PC-9 (cell line): Measurements from ENCODE around the gene ITSN1. TPM values are rescaled to one million over a fixed set of nuclear protein-coding genes. Genes with fewer than 3 reads are reported as not detected.
"Not testable (repeated sequence)": the region's sequence is repeated elsewhere in the genome, so short reads cannot be mapped to it uniquely, and the experiment has no call there.

Source experiments
- BruUV-seq: library from RNA; stranded (reverse); fragments of 400-500 nt; replicated peaks from 2 replicates; lab custom pipeline; 2021; lab: Mats Ljungman, UMichigan
- CTCF ChIA-PET: fragments of 300-600 bp; sonication (Branson Sonifier 250); formaldehyde crosslinking; loops from one replicate; lab custom pipeline; 2022; ENCODE audit warnings: antibody characterized with exemption; lab: Charles Lee
- POLR2A ChIA-PET: fragments of 300-600 bp; sonication (Branson Sonifier 250); formaldehyde crosslinking; loops from one replicate; lab custom pipeline; 2022; ENCODE audit warnings: antibody characterized with exemption; ENCODE audit not compliant: unreplicated experiment; lab: Charles Lee
- DNase-seq, 2 experiments: peaks; one replicate each; pipeline versions ENCODE4 v3.0.0 to v3.0.0-alpha.2; 2015 to 2022; ENCODE audit warnings: mixed read lengths in 1 of 2
- H2AFZ ChIP-seq: fragments of 200-600 bp; sonication (generic); 2 replicates; pipeline ENCODE4 v1.8.1; 2017; ENCODE audit warnings: antibody characterized with exemption
- H3F3A ChIP-seq: fragments of 200-600 bp; sonication (generic); 2 replicates; pipeline ENCODE4 v1.8.1; 2017; ENCODE audit warnings: antibody characterized with exemption, mild to moderate bottlenecking, low read depth; ENCODE audit not compliant: insufficient read depth
- H3K27ac ChIP-seq: fragments of 200-600 bp; sonication (generic); 2 replicates; pipeline ENCODE4 v1.6.1; 2016; ENCODE audit warnings: mixed run types
- H3K27me3 ChIP-seq: fragments of 200-600 bp; sonication (generic); 2 replicates; pipeline ENCODE4 v1.6.1; 2016; ENCODE audit warnings: low read depth, mixed run types; ENCODE audit not compliant: insufficient read depth
- H3K36me3 ChIP-seq: fragments of 200-600 bp; sonication (generic); 2 replicates; pipeline ENCODE4 v1.6.1; 2016; ENCODE audit warnings: low read depth, mixed run types
- H3K4me1 ChIP-seq: fragments of 200-600 bp; sonication (generic); replicated peaks from 2 replicates; pipeline ENCODE4 v1.6.1; 2016; ENCODE audit warnings: mixed run types; ENCODE audit not compliant: insufficient read depth
- H3K4me2 ChIP-seq: fragments of 200-600 bp; sonication (generic); 2 replicates; pipeline ENCODE4 v1.6.1; 2017; ENCODE audit warnings: mixed run types
- H3K4me3 ChIP-seq: fragments of 200-600 bp; sonication (generic); 2 replicates; pipeline ENCODE4 v1.6.1; 2016; ENCODE audit warnings: mixed run types
- H3K79me2 ChIP-seq: fragments of 200-600 bp; sonication (generic); 2 replicates; pipeline ENCODE4 v1.6.1; 2017; ENCODE audit warnings: low read depth, mixed run types
- H3K9me2 ChIP-seq: fragments of 200-600 bp; sonication (generic); 2 replicates; pipeline ENCODE4 v1.8.1; 2017; ENCODE audit warnings: mild to moderate bottlenecking; ENCODE audit not compliant: insufficient read depth
- H3K9me3 ChIP-seq: fragments of 200-600 bp; sonication (generic); 2 replicates; pipeline ENCODE4 v1.8.1; 2016; ENCODE audit warnings: low read depth; ENCODE audit not compliant: insufficient read depth
- H4K20me1 ChIP-seq: fragments of 200-600 bp; sonication (generic); 2 replicates; pipeline ENCODE4 v1.8.1; 2017; ENCODE audit not compliant: insufficient read depth
- EZH2 ChIP-seq: fragments of 200-600 bp; sonication (generic); IDR thresholded peaks from 2 replicates; pipeline ENCODE4 v1.8.0; 2017; ENCODE audit warnings: antibody characterized with exemption, low read depth
- intact Hi-C: fragments of 100-400 bp; cut with micrococcal nuclease; formaldehyde crosslinking; loops from one replicate; pipeline ENCODE4 v1.10.0; 2022; ENCODE audit not compliant: unreplicated experiment
- total RNA-seq: library from RNA; stranded (reverse); gene quantifications from 2 replicates; pipeline ENCODE4 v1.2.3, GENCODE V29; 2021
- TF ChIP-seq, protein P1 (sequence below): fragments of 200-600 bp; sonication (generic); conservative IDR thresholded peaks from 2 replicates; pipeline ENCODE4 v1.6.1; 2017; ENCODE audit warnings: mixed run types, antibody characterized with exemption, mild to moderate bottlenecking, moderate library complexity

Gene ITSN1
- total RNA-seq, 1 experiment from 2014 or later: 46.3 TPM

DNA sequence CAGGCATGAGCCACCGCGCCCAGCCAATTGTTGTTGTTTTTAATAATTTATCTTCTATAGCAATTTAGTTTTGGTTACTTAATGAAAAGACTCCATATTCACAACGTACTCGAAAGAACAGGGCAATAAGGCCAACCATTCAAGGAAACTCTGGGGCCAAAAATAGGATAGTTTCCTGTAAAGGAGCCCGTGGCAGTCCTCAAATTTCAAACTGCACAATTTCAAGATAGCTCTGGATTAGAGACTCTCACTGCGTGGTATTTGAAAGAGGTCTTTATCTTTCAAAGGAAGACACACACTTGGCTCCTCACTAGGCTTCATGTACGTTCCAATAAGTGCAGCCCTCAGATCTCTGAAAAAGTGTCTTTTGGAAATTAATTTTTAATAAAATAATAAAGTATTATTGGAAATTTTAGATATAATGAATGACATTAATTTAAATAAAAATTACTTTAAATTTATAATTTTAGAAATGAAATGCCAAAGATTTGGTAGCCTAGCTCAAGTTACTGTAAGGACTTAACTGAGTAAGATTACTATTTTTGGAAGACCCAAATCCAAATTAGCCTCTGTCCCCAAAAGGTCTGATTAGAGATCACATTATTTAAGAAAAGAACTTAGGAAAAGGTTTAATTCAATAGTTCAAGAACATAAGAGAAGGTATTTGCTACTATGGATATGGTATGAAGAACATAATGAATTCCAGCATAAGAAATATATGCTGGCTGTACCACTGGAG, 31.1 kb upstream of the ITSN1 start:
- no peaks in the 10 kb centered on the region for H3K9me3 ChIP-seq
- no peak overlapping the region for H3K4me2 ChIP-seq
- CTCF ChIA-PET: no interaction called here
- H4K20me1 ChIP-seq: no peaks in the 10 kb centered on the region
- no peak overlapping the region for H3K4me3 ChIP-seq
- intact Hi-C loops: no loop called here
- no peaks in the 10 kb centered on the region for H3K36me3 ChIP-seq
- no peaks in the 10 kb centered on the region; the same call in 1 of the 2 replicates for H3K4me1 ChIP-seq
- POLR2A ChIA-PET: no interaction called here
- 0 out of 2 replicates have a peak, but pooled peaks cover 5% of the 10 kb centered on the region for H3F3A ChIP-seq
- no peaks in the 10 kb centered on the region for H3K9me2 ChIP-seq
- no peak for DNase-seq
- no peaks in the 10 kb centered on the region for H3K79me2 ChIP-seq
- H3K27ac ChIP-seq: no peak overlapping the region
- BruUV-seq: no TSS peak
- H2AFZ ChIP-seq: no peak overlapping the region
- TF ChIP-seq EZH2: no peak
- TF ChIP-seq, protein P1, sequence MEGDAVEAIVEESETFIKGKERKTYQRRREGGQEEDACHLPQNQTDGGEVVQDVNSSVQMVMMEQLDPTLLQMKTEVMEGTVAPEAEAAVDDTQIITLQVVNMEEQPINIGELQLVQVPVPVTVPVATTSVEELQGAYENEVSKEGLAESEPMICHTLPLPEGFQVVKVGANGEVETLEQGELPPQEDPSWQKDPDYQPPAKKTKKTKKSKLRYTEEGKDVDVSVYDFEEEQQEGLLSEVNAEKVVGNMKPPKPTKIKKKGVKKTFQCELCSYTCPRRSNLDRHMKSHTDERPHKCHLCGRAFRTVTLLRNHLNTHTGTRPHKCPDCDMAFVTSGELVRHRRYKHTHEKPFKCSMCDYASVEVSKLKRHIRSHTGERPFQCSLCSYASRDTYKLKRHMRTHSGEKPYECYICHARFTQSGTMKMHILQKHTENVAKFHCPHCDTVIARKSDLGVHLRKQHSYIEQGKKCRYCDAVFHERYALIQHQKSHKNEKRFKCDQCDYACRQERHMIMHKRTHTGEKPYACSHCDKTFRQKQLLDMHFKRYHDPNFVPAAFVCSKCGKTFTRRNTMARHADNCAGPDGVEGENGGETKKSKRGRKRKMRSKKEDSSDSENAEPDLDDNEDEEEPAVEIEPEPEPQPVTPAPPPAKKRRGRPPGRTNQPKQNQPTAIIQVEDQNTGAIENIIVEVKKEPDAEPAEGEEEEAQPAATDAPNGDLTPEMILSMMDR: no peak
- H3K27me3 ChIP-seq: no peaks in the 10 kb centered on the region

GRCh38 chr21:33617565-33617964, 24.7 kb upstream of the ITSN1 start:
- H4K20me1 ChIP-seq, H3K27ac ChIP-seq, H2AFZ ChIP-seq, intact Hi-C loops, DNase-seq, H3K9me2 ChIP-seq, H3K4me2 ChIP-seq, H3F3A ChIP-seq, H3K4me3 ChIP-seq, H3K9me3 ChIP-seq, BruUV-seq, CTCF ChIA-PET, H3K27me3 ChIP-seq, POLR2A ChIA-PET, H3K36me3 ChIP-seq, H3K79me2 ChIP-seq, H3K4me1 ChIP-seq: not testable (repeated sequence)

- no TSS peak for BruUV-seq
Observed at GRCh38 chr21:33618407-33618806, 23.9 kb upstream of the ITSN1 start.

More at GRCh38 chr21:33618407-33618806, 23.9 kb upstream of the ITSN1 start:
- no peak overlapping the region for H2AFZ ChIP-seq
- intact Hi-C loops: no loop called here
- no peaks in the 10 kb centered on the region for H3K9me3 ChIP-seq
- no peaks in the 10 kb centered on the region for H3K36me3 ChIP-seq
- no peaks in the 10 kb centered on the region for H3K79me2 ChIP-seq
- H3K4me2 ChIP-seq: no peak overlapping the region
- CTCF ChIA-PET: no interaction called here
- no peaks in the 10 kb centered on the region for H3K9me2 ChIP-seq
- H4K20me1 ChIP-seq: no peaks in the 10 kb centered on the region
- no peak overlapping the region for H3K4me3 ChIP-seq
- TF ChIP-seq EZH2: no peak
- TF ChIP-seq, protein P1: no peak
- DNase-seq: no peak
- H3K27me3 ChIP-seq: no peaks in the 10 kb centered on the region
- H3K4me1 ChIP-seq: no peaks in the 10 kb centered on the region
- no peaks in the 10 kb centered on the region for H3F3A ChIP-seq
- POLR2A ChIA-PET: no interaction called here
- H3K27ac ChIP-seq: no peak overlapping the region
